Measurements from ENCODE around the gene LINC01488.

Gene LINC01488

DNA sequence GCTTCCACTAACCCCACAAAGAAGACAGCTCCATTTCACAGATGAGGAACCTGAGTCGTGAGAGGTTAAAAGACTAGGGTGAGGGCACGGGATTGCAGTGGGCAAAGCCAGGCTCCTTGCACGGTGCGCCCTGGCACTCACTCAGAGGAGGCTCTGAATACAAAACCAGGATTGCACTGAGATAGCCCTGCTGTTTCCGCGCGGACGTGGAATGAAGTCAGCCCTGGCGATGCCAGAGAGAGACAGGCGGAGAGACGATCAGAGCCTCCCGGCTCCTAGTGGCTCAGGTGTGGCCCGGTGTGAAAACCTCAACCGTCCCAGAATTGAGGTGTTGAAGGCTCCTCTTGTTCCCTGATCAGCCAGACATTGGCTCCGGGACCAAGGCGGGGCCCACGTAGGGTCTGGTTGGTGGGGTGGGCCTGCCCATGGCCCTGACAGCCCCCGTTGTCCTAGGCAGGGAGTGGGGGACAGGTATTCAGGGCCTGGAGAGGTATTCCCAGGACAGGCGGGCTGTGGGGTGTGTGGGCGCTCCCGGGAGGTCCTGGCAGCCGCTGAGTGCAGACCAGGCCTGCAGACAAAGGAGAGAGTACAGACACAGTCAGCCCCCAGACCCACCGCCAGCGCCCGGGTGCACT, 43.1 kb upstream of the LINC01488 start:
- TF ChIP-seq PAX5 (IDR thresholded peaks at IDR 0.05; ENCODE audit: insufficient read depth, low read length, severe bottlenecking) (no peak), TAF1 (IDR thresholded peaks at IDR 0.05; ENCODE audit: low read depth, low read length) (no peak), POU2F2 (IDR thresholded peaks at IDR 0.05; ENCODE audit: low read depth, low read length) (no peak)
- FAIRE-seq (no peak), DNase-seq (ENCODE audit: insufficient read length, low spot score) (no peak)

DNA sequence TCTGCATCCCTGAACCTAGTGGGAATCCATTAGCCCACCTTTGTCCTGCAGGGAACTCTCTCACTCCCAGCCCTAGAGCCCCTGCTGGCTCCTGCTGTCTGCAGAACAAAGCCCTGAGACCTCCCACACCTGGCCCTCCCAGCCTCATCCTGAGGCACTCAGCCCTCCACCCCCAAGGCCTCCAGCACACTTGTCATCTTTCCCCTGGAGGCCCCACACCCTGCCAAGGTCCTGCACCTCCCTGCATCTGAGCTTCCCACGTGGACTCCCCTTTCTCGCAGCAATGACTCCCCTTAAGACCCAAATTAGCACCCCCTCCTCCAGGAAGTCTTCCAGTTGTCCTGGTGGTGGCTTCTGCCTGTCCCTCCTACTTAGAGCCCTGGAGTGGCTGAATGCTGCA, 42.3 kb upstream of the LINC01488 start:
- FAIRE-seq (no peak), DNase-seq (ENCODE audit: insufficient read length, low spot score) (no peak)
- TF ChIP-seq POLR2AphosphoS5 (IDR thresholded peaks at IDR 0.05; ENCODE audit: low read depth, low read length), result no peak
- TF ChIP-seq TAF1 (IDR thresholded peaks at IDR 0.05; ENCODE audit: low read depth, low read length), result no peak
- TF ChIP-seq POLR2A (IDR thresholded peaks at IDR 0.05; ENCODE audit: low read depth, low read length), result no peak
- no peak for TF ChIP-seq POU2F2 (IDR thresholded peaks at IDR 0.05; ENCODE audit: low read depth, low read length)
- TF ChIP-seq PAX5 (IDR thresholded peaks at IDR 0.05; ENCODE audit: insufficient read depth, low read length, severe bottlenecking), result no peak
- no peak for TF ChIP-seq SPI1 (IDR thresholded peaks at IDR 0.05; ENCODE audit: low read depth, low read length)

DNA sequence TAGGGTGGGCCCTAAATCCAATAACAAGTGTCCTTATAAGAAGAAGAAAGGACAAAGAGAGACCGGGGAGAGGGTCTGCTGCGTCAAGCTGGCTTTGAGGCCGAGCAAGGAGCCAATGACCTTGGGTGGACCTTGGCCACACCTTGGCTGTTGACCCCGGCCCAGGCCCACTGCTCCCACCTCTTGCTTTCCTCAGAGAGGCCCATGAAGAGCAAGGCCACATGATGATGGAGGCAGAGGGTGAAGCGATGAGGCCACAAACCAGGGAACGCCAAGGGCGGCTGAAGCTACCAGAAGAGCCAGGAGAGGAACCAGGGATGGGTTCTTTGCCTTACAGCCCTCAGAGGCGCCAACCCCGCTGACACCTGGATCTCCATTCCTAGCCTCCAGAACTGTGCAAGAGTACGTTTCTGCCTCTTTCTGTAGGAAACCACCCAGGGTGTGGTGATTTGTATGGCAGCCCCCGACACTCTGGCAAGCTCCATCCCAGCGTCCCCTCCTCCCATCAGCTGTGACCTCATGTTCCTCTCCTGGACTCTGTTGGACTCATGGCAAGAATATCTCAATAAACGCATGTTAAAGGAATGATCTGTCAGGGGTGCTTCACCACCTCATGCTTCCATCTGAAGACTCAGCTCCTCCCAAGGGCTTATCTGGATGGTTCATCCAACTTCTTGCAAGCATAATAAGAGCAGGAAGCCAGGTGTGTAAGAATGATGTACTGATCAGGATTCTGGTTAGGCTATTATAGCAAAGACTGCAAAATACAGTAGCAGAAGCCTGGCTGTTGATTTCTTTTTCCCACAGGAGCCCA, 41.6 kb upstream of the LINC01488 start:
- no peak for DNase-seq (ENCODE audit: insufficient read length, low spot score)
- FAIRE-seq, result no peak
- TF ChIP-seq PAX5 (IDR thresholded peaks at IDR 0.05; ENCODE audit: insufficient read depth, low read length, severe bottlenecking), result no peak
- TF ChIP-seq POLR2A (IDR thresholded peaks at IDR 0.05; ENCODE audit: low read depth, low read length), result no peak
- no peak for TF ChIP-seq POU2F2 (IDR thresholded peaks at IDR 0.05; ENCODE audit: low read depth, low read length)
- TF ChIP-seq POLR2AphosphoS5 (IDR thresholded peaks at IDR 0.05; ENCODE audit: low read depth, low read length), result no peak
- no peak for TF ChIP-seq SPI1 (IDR thresholded peaks at IDR 0.05; ENCODE audit: low read depth, low read length)

DNA sequence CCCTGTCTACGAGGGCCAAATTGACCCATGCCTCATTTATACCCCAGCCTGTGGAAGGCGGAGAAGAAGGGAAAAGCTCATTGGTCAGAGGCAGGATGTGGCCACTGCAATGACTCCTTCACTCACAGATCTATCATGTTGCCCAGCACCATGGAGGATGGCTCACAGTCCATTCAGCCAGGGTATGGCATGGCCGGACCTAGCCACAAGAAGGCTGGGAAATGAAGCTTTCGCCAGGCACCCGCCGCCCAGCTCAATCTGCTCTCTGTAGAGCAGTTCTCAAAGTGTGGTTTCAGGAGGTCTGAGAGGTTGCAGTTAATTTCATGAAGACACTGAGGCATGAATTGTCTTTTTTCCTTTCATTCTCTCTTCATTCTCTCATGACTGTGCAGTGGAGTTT, 40.6 kb upstream of the LINC01488 start:
- DNase-seq (ENCODE audit: insufficient read length, low spot score) (no peak), FAIRE-seq (no peak)
- no peak for TF ChIP-seq POLR2A (IDR thresholded peaks at IDR 0.05; ENCODE audit: low read depth, low read length)
- no peak for TF ChIP-seq PAX5 (IDR thresholded peaks at IDR 0.05; ENCODE audit: insufficient read depth, low read length, severe bottlenecking)
- no peak for TF ChIP-seq SPI1 (IDR thresholded peaks at IDR 0.05; ENCODE audit: low read depth, low read length)
- no peak for TF ChIP-seq POLR2AphosphoS5 (IDR thresholded peaks at IDR 0.05; ENCODE audit: low read depth, low read length)
- TF ChIP-seq POU2F2 (IDR thresholded peaks at IDR 0.05; ENCODE audit: low read depth, low read length), result no peak

DNA sequence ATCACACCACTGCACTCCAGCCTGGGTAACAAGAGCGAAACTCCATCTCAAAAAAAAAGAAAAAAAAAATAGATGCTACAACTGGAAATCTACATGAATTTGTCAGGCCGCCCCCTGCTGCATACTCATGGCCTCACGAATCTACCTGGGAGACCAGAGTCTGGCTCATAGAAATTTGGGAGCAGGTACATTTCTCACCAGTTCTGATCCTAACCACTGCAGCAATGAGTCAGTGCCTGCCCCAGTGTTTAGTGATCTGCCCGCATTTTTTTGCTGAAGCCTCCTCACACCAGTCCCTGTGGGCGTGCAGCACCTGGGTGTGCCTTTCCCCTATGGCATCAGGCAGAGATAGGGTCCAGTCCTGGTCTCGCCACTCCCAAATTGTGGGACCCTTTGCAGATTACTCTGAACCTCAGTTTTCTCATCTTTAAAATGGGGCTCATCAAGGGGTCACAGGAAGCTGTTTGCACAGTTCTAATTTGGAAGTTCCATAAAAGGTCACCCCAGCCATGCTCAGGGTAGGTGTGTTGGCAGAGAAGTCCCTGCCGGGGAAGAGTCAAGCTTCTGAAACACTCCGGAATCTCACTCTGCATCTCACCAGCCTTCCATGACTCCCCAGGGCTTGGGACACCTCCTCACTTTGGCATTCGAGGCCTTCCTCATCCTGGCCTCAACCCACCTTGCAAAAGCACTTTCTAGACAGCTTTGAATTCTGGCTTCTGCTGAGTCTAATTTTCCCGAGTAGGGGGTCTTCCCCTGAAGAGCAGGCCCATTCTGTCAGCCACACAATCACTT, 39.3 kb upstream of the LINC01488 start:
- FAIRE-seq, result no peak
- no peak for DNase-seq (ENCODE audit: insufficient read length, low spot score)
- TF ChIP-seq TAF1 (IDR thresholded peaks at IDR 0.05; ENCODE audit: low read depth, low read length) (no peak), POLR2A (IDR thresholded peaks at IDR 0.05; ENCODE audit: low read depth, low read length) (no peak), POLR2AphosphoS5 (IDR thresholded peaks at IDR 0.05; ENCODE audit: low read depth, low read length) (no peak), SPI1 (IDR thresholded peaks at IDR 0.05; ENCODE audit: low read depth, low read length) (no peak), PAX5 (IDR thresholded peaks at IDR 0.05; ENCODE audit: insufficient read depth, low read length, severe bottlenecking) (no peak), POU2F2 (IDR thresholded peaks at IDR 0.05; ENCODE audit: low read depth, low read length) (no peak)

DNA sequence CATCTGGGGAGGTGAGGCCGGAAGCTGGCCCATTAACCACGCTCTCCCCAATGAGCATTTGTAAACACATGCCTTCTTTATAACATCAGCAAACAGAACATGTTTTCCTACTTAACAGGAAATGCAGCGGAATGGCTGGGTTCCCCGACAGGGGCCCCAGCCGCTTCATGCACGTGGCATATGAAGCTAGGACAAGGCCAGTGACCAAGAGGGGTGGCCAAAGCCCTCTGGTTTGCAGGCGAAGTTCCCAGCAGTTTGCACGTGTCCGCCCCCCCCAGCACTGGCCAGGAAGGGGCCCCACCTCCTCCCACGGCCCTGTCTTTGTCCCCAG, 38.7 kb upstream of the LINC01488 start:
- DNase-seq (ENCODE audit: insufficient read length, low spot score) (no peak), FAIRE-seq (peak; percentile 65)
- no peak for TF ChIP-seq TAF1 (IDR thresholded peaks at IDR 0.05; ENCODE audit: low read depth, low read length)
- no peak for TF ChIP-seq SPI1 (IDR thresholded peaks at IDR 0.05; ENCODE audit: low read depth, low read length)
- TF ChIP-seq POLR2A (IDR thresholded peaks at IDR 0.05; ENCODE audit: low read depth, low read length), result no peak
- TF ChIP-seq POLR2AphosphoS5 (IDR thresholded peaks at IDR 0.05; ENCODE audit: low read depth, low read length), result no peak
- no peak for TF ChIP-seq POU2F2 (IDR thresholded peaks at IDR 0.05; ENCODE audit: low read depth, low read length)
- TF ChIP-seq PAX5 (IDR thresholded peaks at IDR 0.05; ENCODE audit: insufficient read depth, low read length, severe bottlenecking), result no peak

DNA sequence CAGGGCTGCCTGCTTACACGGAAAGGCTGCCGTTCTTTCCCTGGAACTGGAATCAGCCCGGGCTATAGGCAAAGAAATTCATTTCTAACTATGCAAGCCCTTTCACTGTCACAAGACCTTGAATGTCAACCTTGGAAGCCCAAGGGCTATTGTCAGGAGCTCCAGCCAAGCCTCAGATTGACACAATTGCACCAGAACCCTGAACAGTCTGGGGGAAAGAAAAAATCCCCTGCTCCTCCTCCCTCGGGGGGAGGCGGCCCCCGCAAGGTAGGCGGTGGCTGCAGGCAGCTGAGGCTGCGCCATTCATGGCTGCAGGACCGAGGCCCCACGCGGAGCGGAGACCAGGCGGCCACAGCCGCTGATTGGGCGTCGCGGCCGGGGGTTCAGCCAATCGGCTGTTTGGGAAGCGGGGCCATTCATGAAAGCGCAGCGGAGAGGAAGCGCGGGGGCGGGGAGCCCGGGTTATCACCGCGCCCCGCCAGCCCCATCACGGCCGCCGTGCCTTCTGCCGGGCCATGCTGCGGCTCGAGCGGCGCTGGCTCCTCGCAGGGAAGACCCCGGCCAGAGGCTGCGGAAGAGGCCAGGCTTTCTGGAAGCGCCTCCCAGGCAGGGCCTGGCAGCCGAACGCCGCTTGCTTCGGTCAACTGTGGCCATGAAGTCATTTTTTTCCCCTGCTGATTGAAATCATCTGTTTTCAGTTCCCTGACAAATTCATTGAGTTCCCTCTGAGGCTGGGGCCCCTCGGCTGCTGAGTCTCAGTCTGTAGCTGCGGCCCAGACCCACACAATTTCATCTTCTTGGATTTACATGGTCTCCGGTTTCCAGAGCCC, 38.1 kb upstream of the LINC01488 start:
- FAIRE-seq (peak; percentile 94), DNase-seq (ENCODE audit: insufficient read length, low spot score) (peak; percentile 93)
- TF ChIP-seq POLR2A (IDR thresholded peaks at IDR 0.05; ENCODE audit: low read depth, low read length) (peak; percentile 49; the same call in 1 of the 2 replicates), POU2F2 (IDR thresholded peaks at IDR 0.05; ENCODE audit: low read depth, low read length) (0 out of 2 replicates have a peak, but pooled peaks have one; percentile 34), PAX5 (IDR thresholded peaks at IDR 0.05; ENCODE audit: insufficient read depth, low read length, severe bottlenecking) (no peak), TAF1 (IDR thresholded peaks at IDR 0.05; ENCODE audit: low read depth, low read length) (no peak), POLR2AphosphoS5 (IDR thresholded peaks at IDR 0.05; ENCODE audit: low read depth, low read length) (0 out of 2 replicates have a peak, but pooled peaks have one; percentile 34), SPI1 (IDR thresholded peaks at IDR 0.05; ENCODE audit: low read depth, low read length) (peak; percentile 93)

DNA sequence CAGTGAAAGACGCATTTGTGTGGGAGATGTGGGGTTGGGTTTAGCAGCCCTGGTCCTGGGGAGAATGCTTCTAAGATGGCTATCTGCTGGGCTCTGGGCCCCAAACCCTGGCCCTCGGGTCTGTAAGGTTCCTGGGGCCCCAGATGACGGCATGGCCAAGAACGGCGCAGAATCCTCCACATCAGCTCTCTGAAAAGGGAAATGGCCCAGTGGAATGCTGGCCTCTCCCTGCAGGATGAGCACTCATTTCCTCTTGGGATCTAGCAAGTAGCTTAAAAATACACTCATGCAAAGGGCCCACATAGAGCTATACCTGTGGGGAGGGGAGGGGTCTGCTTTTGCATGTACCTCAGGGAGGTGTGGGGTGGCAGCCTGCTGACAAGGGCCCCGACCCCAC, 37.5 kb upstream of the LINC01488 start:
- FAIRE-seq (no peak), DNase-seq (ENCODE audit: insufficient read length, low spot score) (no peak)
- no peak for TF ChIP-seq SPI1 (IDR thresholded peaks at IDR 0.05; ENCODE audit: low read depth, low read length)
- no peak for TF ChIP-seq POU2F2 (IDR thresholded peaks at IDR 0.05; ENCODE audit: low read depth, low read length)
- TF ChIP-seq POLR2AphosphoS5 (IDR thresholded peaks at IDR 0.05; ENCODE audit: low read depth, low read length), result no peak

Data from GM12891 (cell line).